Measurements from ENCODE around the gene WWTR1.

DNA sequence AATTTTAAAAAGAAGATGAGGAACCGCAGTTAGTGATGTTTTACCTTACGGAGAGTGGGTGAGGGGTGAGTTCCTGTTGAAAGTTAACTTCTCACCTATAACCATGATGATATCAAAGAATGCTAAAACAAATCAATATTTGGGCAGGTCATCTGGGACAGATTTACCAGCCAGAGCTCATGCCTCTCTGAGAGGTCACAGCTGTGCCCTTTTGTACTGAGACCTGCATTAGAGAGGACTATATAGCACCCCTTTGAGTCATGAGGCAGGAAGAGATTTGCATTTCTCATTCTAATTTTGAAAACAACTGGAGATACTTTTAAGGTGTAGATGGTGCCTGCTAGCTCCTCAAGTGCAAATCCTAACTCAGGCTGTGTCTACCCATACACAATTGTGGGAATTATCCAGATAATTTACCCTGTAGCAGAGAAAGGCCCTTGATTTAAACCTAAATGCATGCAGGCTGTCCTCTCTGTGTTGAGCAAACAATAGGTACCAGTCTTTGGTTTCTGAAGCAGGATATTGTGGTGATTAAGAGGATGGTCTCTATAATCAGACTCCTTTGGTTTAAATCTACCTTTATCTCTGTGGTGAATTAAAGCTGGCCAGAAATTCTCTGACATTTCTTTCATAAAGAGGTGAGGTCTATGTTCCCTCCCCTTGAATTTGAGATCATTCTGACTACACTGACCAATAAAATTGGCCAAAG is 189.2 kb downstream of the WWTR1 start:
- TF ChIP-seq GATA2 (IDR thresholded peaks at IDR 0.05; ENCODE audit: low read depth, low read length) (no peak), GATA3 (IDR thresholded peaks at IDR 0.05; ENCODE audit: low read depth, low read length) (no peak)
